ENCODE results near the gene MASP1. TPM values are rescaled to one million over a fixed set of nuclear protein-coding genes. Genes with fewer than 3 reads are reported as not detected.

Gene MASP1
- total RNA-seq, 2 experiments from 2014 or later, result not detected

DNA sequence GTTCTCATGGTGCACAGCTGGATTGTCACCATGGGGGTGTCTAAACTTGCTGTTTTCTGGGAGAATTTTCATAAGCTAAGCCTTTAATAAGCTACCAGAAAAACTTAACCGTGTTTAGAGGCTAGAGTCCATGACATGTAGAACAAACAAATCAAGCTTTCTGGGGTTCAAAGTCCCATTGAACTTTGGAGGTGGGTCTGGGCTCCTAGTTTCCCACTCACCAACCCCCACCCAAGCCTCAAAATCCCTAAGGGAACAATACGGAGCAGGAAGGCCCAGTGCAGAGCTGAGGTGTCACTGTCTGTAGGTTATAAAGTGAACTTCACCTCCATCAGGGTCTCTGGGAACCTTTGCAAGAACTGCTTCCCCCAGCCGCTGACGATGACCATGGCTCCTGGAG lies 68.7 kb downstream of the MASP1 start:
- ChIA-PET CTCF (interaction anchor here (0.9 to 3.5 kb wide), 4 partner anchors 13 to 456 kb away, joined by 3 to 16 read pairs (median 9); no protein-coding TSS in a partner anchor), POLR2A (no interaction called here)
- no peaks in the 10 kb centered on the region for H3K9me3 Mint-ChIP-seq
- DNase-seq (no peak), ATAC-seq (no peak)
- no peak overlapping the region for H3K4me3 Mint-ChIP-seq
- H3K27ac Mint-ChIP-seq, result no peak overlapping the region
- H3K4me1 Mint-ChIP-seq (ENCODE audit: low read depth), result no peaks in the 10 kb centered on the region
- TF ChIP-seq, protein P1, sequence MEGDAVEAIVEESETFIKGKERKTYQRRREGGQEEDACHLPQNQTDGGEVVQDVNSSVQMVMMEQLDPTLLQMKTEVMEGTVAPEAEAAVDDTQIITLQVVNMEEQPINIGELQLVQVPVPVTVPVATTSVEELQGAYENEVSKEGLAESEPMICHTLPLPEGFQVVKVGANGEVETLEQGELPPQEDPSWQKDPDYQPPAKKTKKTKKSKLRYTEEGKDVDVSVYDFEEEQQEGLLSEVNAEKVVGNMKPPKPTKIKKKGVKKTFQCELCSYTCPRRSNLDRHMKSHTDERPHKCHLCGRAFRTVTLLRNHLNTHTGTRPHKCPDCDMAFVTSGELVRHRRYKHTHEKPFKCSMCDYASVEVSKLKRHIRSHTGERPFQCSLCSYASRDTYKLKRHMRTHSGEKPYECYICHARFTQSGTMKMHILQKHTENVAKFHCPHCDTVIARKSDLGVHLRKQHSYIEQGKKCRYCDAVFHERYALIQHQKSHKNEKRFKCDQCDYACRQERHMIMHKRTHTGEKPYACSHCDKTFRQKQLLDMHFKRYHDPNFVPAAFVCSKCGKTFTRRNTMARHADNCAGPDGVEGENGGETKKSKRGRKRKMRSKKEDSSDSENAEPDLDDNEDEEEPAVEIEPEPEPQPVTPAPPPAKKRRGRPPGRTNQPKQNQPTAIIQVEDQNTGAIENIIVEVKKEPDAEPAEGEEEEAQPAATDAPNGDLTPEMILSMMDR (IDR thresholded peaks at IDR 0.05), result no peak
- intact Hi-C loops (cut with micrococcal nuclease), result loop anchor here (5.0 to 10.0 kb wide), 3 partner anchors 94 to 490 kb away; partner anchors contain the start of gene SST
- no peaks in the 10 kb centered on the region for H3K36me3 Mint-ChIP-seq (ENCODE audit: low read depth)
- H3K27me3 Mint-ChIP-seq, result peaks cover 3% of the 10 kb centered on the region

GRCh38 chr3:187215460-187215859 lies 76.1 kb downstream of the MASP1 start:
- Mint-ChIP-seq H3K27ac (no peak overlapping the region), H3K4me3 (no peak overlapping the region), H3K4me1 (ENCODE audit: low read depth) (no peaks in the 10 kb centered on the region), H3K9me3 (no peaks in the 10 kb centered on the region), H3K36me3 (ENCODE audit: low read depth) (no peaks in the 10 kb centered on the region), H3K27me3 (peaks cover 6% of the 10 kb centered on the region)
- ChIA-PET CTCF (interaction anchor here (2.3 kb wide), 1 partner anchor 104 kb away, joined by 7 read pairs; no protein-coding TSS in a partner anchor), POLR2A (no interaction called here)
- TF ChIP-seq, protein P1 (IDR thresholded peaks at IDR 0.05), result no peak
- intact Hi-C loops (cut with micrococcal nuclease), result no loop called here
- ATAC-seq (no peak), DNase-seq (no peak)

DNA sequence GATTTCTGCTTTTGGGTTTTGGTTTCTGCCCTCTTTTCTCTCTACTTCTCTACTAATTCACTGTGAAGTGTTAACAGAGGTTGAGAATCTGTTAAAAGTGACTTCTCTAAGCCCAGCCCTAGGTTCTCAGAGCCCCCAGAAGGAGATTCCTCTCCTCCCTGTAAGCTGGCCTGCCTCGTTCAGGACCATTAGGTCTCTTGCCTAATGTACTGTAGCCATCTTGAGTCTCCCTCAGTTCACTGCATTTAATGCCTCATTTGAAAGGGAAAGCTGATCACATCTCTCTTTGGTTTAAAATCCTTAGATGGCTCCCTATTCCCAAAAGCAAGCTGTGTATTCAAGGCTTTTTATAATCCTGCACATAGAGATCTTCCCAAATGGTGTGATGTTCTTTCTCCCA lies 77.9 kb downstream of the MASP1 start:
- H3K27ac Mint-ChIP-seq, result no peak overlapping the region
- H3K36me3 Mint-ChIP-seq (ENCODE audit: low read depth), result no peaks in the 10 kb centered on the region
- TF ChIP-seq, protein P1 (IDR thresholded peaks at IDR 0.05), result no peak
- DNase-seq (no peak), ATAC-seq (no peak)
- ChIA-PET CTCF (interaction anchor here (1.1 to 1.5 kb wide), 2 partner anchors 18 to 106 kb away, joined by 3 read pairs; no protein-coding TSS in a partner anchor), POLR2A (no interaction called here)
- intact Hi-C loops (cut with micrococcal nuclease), result no loop called here
- H3K4me1 Mint-ChIP-seq (ENCODE audit: low read depth), result no peaks in the 10 kb centered on the region
- H3K4me3 Mint-ChIP-seq, result no peak overlapping the region
- H3K27me3 Mint-ChIP-seq, result peaks cover 8% of the 10 kb centered on the region
- no peaks in the 10 kb centered on the region for H3K9me3 Mint-ChIP-seq

GRCh38 chr3:187212705-187213104 lies 78.8 kb downstream of the MASP1 start:
- H3K4me3 Mint-ChIP-seq, result no peak overlapping the region
- H3K27ac Mint-ChIP-seq, result no peak overlapping the region
- no peak for ATAC-seq
- no peaks in the 10 kb centered on the region for H3K4me1 Mint-ChIP-seq (ENCODE audit: low read depth)
- no peak for DNase-seq
- H3K27me3 Mint-ChIP-seq, result peaks cover 6% of the 10 kb centered on the region
- ChIA-PET POLR2A (no interaction called here), CTCF (interaction anchor here (1.5 kb wide), 1 partner anchor 107 kb away, joined by 3 read pairs; no protein-coding TSS in a partner anchor)
- intact Hi-C loops (cut with micrococcal nuclease), result no loop called here
- H3K9me3 Mint-ChIP-seq, result no peaks in the 10 kb centered on the region
- TF ChIP-seq, protein P1 (IDR thresholded peaks at IDR 0.05), result no peak
- no peaks in the 10 kb centered on the region for H3K36me3 Mint-ChIP-seq (ENCODE audit: low read depth)

DNA sequence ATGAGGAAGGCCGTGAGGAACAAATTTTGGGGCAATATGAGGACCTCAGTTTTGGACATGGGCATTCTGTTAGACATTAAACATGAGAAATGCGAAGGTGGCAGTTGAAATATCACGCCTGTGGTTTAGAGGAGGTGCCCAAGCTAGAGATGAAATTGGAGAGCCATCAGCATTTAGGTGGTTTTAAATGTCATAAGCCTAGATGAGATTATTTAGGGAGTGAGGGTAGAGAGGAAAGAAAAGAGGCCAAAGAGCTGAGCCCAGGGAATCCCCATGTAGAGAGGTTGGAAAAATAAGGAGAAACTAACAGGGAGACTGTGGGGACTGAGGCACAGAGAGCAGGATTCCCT lies 79.4 kb downstream of the MASP1 start:
- peaks cover 6% of the 10 kb centered on the region for H3K27me3 Mint-ChIP-seq
- POLR2A ChIA-PET, result no interaction called here
- H3K4me3 Mint-ChIP-seq, result no peak overlapping the region
- intact Hi-C loops (cut with micrococcal nuclease), result no loop called here
- no peak overlapping the region for H3K27ac Mint-ChIP-seq
- CTCF ChIA-PET, result interaction anchor here (1.5 kb wide), 1 partner anchor 107 kb away, joined by 3 read pairs; no protein-coding TSS in a partner anchor
- H3K9me3 Mint-ChIP-seq, result no peaks in the 10 kb centered on the region
- no peaks in the 10 kb centered on the region for H3K4me1 Mint-ChIP-seq (ENCODE audit: low read depth)
- ATAC-seq (no peak), DNase-seq (no peak)
- TF ChIP-seq, protein P1 (IDR thresholded peaks at IDR 0.05), result no peak
- no peaks in the 10 kb centered on the region for H3K36me3 Mint-ChIP-seq (ENCODE audit: low read depth)

Measured in activated CD8-positive, alpha-beta T cell treated with anti-CD3 and anti-CD28 coated beads for 36 hours (primary cell).